ENCODE data around the gene NFATC1. TPM values are rescaled to one million over a fixed set of nuclear protein-coding genes. Genes with fewer than 3 reads are reported as not detected.
A peak's percentile ranks its signal among the peaks of the same experiment; 100 is the strongest.

The NFATC1 gene
- total RNA-seq, 1 donor from 2014 or later, result 16.6 TPM

- no peaks in the 10 kb centered on the region for H3K36me3 ChIP-seq
- intact Hi-C loops (cut with DNase I), result no loop called here
- no peaks in the 10 kb centered on the region for H3K9me3 ChIP-seq
- no peaks in the 10 kb centered on the region for H3K27me3 ChIP-seq
- DNase-seq, result peak; percentile 53
- no peak overlapping the region for H3K27ac ChIP-seq
- no peak for TF ChIP-seq CTCF (IDR thresholded peaks at IDR 0.05)
- H3K4me1 ChIP-seq, result no peaks in the 10 kb centered on the region
- no peak for ATAC-seq
- H3K4me3 ChIP-seq, result no peak overlapping the region
These were observed 159.4 kb downstream of the NFATC1 start for GRCh38 chr18:79554945-79555645.

DNA sequence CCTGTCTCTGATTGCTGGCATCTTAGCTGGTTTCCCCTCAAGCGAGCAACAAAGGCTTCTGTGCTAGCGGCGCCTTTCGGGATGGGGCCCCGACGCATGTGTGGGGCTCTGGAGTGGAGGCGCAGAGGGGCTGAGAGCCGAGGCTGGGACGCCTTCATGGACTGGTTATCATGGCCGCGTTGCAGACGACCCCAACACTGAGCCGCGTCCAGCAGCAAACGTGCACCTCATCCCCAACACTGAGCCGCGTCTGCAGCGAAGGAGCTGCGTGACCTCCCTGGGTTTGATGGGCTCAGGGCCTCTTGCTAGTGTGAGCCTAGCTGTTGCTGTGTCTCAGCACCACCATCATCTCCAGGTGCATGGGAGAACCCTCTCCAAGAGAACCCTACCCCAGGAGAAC lies 160.2 kb downstream of the NFATC1 start:
- no peaks in the 10 kb centered on the region for H3K9me3 ChIP-seq
- intact Hi-C loops (cut with DNase I), result no loop called here
- no peak for TF ChIP-seq CTCF (IDR thresholded peaks at IDR 0.05)
- no peak overlapping the region for H3K4me3 ChIP-seq
- no peak overlapping the region for H3K27ac ChIP-seq
- no peaks in the 10 kb centered on the region for H3K4me1 ChIP-seq
- peak; percentile 49 for DNase-seq
- ATAC-seq, result no peak
- H3K36me3 ChIP-seq, result no peaks in the 10 kb centered on the region
- no peaks in the 10 kb centered on the region for H3K27me3 ChIP-seq

GRCh38 chr18:79556829-79557585 lies 161.3 kb downstream of the NFATC1 start:
- Histone ChIP-seq H3K4me3 (no peak overlapping the region), H3K27me3 (no peaks in the 10 kb centered on the region), H3K4me1 (no peaks in the 10 kb centered on the region), H3K27ac (no peak overlapping the region), H3K9me3 (no peaks in the 10 kb centered on the region), H3K36me3 (no peaks in the 10 kb centered on the region)
- peak; percentile 7 for ATAC-seq
- TF ChIP-seq CTCF (IDR thresholded peaks at IDR 0.05), result no peak
- peak; percentile 48 for DNase-seq
- intact Hi-C loops (cut with DNase I), result no loop called here

- H3K9me3 ChIP-seq, result no peaks in the 10 kb centered on the region
- H3K36me3 ChIP-seq, result no peaks in the 10 kb centered on the region
- ATAC-seq (no peak), DNase-seq (peak; percentile 62)
- no peak for TF ChIP-seq CTCF (IDR thresholded peaks at IDR 0.05)
- H3K27ac ChIP-seq, result no peak overlapping the region
- H3K4me1 ChIP-seq, result no peaks in the 10 kb centered on the region
- intact Hi-C loops (cut with DNase I), result no loop called here
- no peak overlapping the region for H3K4me3 ChIP-seq
- H3K27me3 ChIP-seq, result no peaks in the 10 kb centered on the region
These were observed 162.6 kb downstream of the NFATC1 start for GRCh38 chr18:79558196-79558932.

GRCh38 chr18:79558933-79559416 lies 163.2 kb downstream of the NFATC1 start:
- ATAC-seq, result no peak
- TF ChIP-seq CTCF (IDR thresholded peaks at IDR 0.05), result no peak
- intact Hi-C loops (cut with DNase I), result no loop called here
- no peak overlapping the region for H3K4me3 ChIP-seq
- no peaks in the 10 kb centered on the region for H3K27me3 ChIP-seq
- H3K27ac ChIP-seq, result no peak overlapping the region
- DNase-seq, result peak; percentile 51
- H3K36me3 ChIP-seq, result no peaks in the 10 kb centered on the region
- H3K9me3 ChIP-seq, result no peaks in the 10 kb centered on the region
- no peaks in the 10 kb centered on the region for H3K4me1 ChIP-seq
